CD4-positive, alpha-beta T cell treated with Interleukin-12 subunit alpha and Interleukin-12 subunit beta, for 1 hour (primary cell): Measurements from ENCODE around the gene INAFM1.
"Not testable (repeated sequence)": the region's sequence is repeated elsewhere in the genome, so short reads cannot be mapped to it uniquely, and the experiment has no call there.

ENCODE experiments used
- DNase-seq: peaks from one replicate; pipeline ENCODE4 v3.0.0-alpha.2; 2020

Gene INAFM1

DNA sequence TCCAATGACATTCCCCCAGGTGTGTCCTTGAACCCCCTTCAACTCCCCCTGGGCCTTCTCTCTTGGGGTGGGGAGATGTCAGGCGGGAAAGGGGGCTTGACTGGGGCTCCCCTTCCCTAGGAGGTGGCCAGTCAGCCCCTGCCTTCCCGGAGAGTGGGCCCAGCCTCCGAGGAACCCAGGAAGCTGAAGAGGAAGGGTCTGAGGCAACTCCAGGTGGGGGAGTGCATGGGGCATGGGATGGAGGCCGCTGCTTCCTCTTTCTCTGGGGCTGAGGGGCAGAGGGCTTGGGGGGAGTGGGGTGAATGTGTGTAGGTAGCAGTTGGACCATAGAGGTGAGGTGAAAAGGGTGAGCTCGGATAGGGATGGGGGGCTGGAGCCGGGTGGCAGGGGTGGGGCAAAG, 2.7 kb upstream of the INAFM1 start:
- DNase-seq, result no peak

DNA sequence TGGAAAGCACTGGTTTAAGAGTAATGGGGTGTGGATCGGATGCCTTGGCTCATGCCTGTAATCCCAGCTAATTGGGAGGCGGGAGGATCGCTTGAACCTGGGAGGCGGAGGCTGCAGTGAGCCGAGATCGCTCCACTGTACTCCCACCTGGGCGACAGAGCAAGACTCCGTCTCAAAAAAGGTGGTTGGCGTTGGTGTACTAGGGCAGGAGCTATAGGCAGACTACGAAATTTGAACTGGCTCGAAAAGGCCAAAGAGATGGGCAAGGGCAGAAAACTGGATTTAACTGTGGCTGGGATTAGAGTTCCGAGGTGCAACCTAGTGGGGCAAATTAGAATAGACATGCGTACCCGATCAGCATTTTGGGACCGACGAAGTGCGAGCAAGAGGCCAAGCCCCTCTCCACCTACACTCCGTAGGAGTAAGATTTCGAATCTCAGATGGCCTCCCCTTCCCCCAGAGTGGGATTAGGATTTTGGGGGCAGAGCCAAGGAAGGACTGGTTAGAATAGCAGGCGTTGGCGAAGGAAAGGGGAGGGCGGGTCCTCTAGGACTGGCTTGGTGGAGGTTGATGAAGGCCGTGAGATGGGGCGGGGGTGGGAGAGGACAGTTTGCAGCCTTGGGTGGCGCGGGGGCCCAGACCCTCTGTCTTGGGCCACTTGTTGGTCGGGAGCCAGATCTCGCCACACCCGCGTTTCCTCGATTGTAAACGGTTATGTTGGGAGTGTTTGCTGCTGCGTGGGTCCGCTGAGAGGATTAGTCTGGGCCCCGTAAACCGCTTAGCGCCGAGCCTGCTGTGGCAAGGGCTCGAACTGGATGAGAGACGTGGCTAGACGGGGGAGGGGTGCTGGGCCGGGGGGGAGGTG, 2.0 kb upstream of the INAFM1 start:
- DNase-seq, result no peak

DNA sequence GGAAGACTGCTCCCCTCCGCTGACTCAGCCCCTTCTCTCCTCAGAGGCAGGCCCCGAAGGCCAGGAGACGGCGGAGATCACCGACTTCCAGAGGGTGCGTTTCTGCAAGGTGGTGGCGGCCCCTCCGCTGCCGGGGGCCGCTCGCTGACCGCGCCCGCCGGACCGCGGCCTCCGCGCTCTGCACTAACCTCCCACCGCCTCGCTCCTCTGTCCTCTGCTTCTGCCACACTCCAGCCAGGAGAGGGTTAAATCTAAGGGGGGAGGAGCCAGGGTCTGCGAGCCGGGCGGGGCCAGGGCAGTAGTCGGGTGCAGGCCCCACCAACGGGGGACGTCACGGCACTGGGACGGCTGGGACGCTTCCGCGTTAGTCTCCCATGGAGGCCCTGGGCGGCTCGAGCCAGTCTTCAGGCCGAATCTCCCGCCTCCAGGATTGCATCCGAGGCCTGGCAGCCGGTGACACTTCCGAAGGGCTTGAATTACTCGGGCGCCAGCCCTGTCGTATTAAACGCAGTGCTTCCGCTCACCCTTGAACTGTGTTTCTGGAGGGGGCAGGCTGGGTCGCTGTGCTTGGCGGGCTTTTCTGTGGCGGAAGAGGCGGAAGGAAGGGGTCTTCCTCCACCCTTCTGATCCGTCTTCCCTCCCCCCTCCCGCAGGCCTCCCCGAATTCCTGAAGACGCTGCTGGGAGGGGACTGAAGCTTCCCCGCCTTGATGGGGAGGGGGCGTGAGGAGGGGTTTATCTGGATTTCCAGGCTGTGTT, 1.2 kb upstream of the INAFM1 start:
- DNase-seq, result peak; percentile 92

DNA sequence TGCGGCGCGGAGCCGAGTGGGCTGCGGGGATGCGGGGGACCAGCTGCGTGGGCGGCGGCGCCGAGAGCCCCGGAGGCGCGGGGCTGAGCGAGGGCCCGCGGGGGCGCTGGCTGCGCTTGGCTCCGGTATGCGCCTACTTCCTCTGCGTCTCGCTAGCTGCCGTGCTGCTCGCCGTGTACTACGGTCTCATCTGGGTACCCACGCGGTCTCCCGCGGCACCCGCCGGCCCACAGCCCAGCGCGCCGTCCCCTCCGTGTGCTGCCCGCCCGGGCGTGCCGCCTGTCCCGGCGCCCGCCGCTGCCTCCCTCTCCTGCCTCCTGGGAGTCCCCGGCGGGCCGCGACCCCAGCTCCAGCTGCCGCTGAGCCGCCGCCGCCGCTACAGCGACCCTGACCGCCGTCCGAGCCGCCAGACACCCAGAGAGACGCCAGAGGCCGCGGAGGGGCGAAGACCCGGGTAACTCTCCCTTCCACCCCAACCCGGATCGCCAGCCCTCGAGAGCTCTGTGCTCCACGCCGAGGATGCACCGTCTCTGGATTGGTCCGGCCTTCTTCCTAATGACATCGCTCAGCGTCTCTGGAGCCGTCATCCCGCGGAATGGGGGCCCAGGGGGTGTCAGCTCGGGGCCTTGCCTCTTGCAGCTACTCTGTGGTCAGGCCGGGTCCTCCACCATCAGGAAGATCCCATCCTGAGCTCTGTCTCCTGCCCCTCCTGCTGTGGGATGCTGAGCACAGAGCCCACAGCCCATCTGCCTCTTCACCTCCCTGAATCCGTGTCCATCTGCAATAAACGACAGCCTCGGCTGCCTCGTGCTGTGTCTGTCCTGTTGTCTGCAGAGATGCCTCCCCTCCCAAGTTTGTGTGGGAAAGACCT, 441 bp downstream of the INAFM1 start:
- no peak for DNase-seq

DNA sequence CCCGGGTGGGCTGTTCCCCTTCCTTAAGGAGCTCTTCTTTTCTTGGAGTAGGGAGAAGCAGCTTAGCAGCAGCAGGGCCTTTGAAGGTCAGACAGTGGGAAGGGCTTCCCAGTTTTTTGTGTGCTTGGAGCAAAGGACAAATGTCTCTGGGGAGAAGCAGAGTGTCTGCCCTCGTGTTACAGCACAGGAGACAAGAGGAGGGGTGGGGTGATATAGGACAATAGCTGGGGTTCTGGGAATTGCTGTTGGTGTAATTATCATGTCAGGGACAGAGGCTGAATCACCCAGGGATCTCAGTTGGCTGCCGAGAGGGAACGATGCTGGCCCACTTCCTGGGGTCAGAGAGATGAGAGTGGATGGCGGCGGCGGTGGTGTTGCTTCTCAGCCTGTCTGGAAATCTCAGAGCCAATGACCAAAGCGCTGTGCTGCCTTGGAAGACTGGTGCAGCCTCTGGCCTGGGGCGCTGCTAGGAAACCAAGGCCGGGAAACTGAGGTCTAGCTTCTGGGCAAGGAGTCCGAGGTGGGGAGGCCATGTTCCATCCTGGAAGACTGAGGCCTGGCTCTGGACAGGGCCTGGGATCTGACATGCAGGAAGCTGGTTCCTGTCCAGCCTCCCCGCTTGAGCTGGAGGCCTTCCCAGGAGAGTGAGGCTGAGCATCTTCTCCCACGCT, 1.2 kb downstream of the INAFM1 start:
- no peak for DNase-seq

DNA sequence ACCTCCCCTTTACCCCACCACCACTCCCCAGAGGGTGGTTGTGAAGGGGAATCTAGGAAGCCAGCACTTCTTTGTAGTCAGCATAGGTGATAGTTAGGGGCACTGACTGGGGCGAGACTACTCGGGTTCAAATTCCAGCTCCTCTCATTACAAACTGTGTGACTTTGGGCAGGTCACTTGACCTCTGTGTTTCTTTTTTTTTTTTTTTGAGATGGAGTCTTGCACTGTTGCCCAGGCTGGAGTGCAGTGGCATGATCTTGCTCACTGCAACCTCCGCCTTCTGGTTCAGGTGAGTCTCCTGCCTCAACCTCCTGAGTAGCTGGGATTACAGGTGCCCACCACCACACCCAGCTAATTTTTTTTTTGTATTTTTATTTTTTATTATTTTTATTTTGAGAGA, 1.8 kb downstream of the INAFM1 start:
- DNase-seq, result not testable (repeated sequence)

DNA sequence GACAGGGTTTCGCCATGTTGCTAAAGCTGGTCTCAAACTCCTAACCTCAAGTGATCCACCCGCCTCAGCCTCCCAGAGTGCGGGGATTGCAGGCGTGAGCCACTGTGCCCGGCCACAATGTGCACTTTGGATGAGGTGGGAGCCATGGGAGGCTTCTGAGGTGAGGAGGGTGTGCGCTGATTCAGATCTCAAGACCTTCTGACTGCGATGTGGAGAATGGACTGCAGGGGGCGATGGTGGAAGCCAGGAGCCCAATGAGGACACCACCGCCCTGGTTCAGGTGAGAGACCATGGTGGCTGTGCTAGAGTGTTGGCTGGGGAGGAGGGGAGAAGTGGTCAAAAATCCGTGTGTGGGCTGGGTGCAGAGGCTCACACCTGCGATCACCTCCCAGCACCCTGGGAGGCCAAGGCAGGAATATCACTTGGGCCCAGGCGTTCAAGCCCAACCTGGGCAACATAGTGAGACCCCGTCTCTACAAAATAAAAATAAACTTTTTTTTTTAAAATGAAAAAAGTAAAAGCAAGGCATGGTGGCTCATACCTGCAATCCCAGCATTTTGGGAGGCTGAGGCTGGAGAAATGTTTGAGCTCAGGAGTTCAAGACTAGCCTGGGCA, 5.6 kb downstream of the INAFM1 start:
- peak; percentile 55 for DNase-seq

DNA sequence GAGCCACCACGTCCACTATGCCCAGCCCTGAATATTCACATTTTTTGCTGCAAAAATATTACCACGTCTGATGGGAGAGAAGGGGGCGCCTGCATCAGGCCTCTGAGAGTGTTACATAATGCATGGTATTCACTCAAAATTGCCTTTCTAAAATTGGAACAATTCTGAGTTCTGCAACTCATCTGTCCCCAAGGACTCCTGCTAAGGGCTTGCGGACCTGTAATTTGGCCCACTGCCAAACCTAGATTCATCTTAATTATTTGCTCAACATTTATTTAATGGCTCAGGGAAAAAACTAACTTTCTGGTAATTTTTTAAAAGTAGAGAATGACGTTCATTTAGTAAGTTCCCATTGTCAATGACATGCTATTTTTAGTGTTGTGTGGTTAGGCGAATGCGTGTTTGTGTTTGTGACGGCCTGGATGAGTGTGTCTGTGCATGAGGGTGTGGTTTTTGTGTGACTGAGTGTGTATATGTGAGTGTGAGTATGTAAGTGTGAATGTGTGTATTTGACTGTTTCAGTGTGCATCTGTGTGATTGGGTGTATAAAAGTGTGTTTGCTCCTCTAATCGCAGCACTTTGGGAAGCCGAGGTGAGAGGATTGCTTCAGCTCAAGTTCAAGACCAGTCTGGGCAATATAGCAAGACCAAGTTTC, 8.8 kb downstream of the INAFM1 start:
- DNase-seq, result no peak

DNA sequence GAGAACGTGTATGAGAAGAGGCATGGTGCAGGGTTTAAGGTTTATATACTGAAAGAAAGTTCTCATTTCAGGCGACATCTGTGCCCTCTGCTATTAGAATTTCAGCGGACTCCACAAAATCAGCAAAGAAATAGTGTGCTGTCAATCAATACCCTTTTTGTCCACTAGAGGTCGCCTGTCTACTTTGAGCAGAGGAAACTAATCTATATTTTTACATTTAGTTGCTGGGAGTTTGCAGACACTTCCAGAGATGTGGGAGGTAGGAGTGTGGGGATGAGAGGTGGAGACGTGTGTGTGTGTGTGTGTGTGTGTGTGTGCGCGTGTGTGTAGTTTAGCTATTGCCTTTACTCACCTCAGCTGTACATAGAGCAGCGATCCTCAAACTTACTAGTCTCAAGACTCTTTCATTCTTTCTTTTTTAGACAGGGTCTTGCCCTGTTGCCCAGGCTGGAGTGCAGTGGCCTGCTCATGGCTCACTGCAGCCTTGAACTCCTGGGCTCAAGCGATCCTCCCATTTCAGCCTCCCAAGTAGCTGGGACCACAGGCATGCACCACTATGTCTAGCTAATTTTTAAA, 9.7 kb downstream of the INAFM1 start:
- DNase-seq, result peak; percentile 72

DNA sequence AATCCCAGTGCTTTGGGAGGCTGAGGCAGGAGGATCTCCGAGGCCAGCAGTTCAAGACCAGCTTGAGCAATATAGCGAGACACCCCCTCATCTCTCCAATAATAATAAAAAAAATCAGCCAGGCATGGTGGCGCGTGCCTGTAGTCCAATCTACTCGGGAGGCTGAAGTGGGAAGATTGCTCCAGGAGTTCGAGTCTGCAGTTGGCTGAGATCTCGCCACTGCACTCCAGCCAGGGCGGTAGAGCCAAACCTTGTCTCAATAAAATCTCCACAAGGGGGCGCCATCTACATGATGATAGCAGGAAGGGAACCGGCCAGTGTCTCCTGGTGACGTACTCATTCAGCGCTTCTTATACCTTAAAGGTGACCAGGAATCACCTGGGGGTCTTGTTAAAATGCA, 21.4 kb downstream of the INAFM1 start:
- DNase-seq, result peak; percentile 87

DNA sequence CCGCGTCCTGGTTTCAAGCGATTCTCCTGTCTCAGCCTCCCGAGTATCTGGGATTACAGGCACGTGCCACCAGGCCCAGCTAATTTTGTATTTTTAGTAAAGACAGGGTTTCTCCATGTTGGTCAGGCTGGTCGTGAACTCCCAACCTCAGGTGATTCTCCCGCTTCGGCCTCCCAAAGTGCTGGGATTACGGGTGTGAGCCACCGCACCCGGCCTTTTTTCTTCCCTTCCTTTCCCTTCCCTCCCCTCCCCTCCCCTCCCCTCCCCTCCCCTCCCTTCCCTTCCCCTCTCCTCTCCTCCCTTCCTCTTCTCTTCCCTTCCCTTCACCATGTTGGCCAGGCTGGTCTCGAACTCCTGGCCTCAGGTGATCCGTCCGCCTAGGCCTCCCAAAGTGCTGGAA, 26.2 kb downstream of the INAFM1 start:
- DNase-seq, result not testable (repeated sequence)

DNA sequence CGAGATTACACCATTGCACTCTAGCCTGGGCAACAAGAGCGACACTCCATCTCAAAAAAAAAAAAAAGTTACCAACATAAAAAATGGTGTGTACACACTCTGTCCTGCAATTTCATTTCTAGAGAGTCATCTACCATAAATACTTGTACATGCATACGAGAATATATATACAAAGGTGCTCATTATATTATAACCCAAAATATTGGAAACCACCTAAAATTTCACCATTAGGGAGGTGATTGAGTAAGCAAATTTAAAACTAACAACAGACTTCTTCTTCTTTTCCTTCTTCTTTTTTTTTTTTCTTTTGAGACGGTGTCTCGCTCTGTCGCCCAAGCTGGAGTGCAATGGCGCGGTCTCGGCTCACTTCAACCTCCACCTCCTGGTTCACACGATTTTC, 27.6 kb downstream of the INAFM1 start:
- DNase-seq, result no peak

DNA sequence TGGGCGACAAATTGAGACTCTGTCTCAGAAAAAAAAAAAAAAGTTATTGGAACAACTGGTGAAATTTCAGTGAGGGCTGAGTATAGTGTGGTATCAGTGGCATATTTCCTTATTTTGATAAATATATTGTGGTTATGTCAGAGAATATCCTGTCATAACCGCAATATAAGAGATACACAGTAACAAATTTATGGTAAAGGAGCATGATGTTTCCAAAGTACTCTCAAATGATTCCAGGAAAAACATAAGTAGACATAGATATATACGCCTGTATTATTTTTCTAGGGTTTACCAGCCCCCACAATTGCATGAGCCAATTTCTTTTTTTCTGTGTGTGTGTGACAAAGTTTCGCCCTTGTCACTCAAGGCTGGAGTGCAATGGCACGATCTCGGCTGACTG, 29.3 kb downstream of the INAFM1 start:
- no peak for DNase-seq

DNA sequence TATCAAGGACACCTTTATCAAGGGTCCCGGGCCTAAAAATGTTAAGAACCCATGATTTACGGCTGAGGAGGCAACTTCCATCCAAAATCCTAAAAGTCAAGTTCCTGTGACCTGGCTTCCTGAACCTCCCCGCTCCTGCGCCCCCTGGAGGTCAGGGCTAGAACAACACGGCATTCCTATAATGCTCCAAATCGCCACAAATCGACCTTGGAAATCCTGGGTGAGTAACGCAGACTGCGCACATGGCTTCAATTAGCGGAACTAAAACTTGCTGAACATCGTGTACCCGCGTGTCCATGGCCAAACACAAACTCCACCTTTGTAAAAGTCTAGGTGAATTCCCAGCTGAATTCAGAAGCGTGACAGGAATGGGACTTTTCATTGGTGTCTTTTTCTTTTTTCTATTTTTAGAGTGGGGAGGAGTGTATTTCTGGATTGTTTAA, 30.6 kb downstream of the INAFM1 start:
- peak; percentile 55 for DNase-seq

DNA sequence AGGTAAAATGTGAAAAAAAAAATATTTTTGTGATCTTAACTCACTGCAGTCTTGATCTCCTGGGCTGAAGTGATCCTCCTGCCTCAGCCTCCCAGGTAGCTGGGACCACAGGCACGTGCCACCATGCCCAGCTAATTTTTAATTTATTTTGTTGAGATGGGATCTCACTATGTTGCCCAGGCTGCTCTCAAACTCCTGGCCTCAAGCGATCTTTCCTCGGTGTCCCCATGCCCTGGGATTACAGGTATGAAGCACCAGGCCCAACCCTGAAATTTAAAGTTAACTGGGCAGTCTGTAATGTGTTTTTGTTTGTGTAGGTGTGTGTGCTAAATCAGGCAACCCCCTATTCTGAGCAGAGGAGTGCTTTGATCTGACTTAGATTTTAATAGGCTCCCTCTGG, 31.6 kb downstream of the INAFM1 start:
- no peak for DNase-seq

DNA sequence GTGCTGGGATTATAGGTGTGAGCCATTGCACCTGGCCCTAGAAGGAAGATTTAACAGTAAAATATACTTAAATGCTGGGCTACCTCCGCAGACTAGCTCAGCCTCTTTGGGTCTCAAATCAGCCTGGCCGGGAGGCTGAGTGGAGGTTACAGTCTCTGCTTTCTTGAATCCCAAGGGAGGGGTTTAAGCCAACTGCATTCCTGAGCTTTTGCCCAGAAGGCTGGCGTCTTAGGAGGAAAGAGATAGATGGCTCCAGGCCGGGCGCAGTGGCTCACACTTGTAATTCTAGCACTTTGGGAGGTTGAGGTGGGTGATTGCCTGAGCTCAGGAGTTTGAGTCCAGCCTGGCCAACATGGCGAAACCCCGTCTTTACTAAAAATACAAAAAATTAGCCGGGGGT, 34.4 kb downstream of the INAFM1 start:
- DNase-seq, result no peak

DNA sequence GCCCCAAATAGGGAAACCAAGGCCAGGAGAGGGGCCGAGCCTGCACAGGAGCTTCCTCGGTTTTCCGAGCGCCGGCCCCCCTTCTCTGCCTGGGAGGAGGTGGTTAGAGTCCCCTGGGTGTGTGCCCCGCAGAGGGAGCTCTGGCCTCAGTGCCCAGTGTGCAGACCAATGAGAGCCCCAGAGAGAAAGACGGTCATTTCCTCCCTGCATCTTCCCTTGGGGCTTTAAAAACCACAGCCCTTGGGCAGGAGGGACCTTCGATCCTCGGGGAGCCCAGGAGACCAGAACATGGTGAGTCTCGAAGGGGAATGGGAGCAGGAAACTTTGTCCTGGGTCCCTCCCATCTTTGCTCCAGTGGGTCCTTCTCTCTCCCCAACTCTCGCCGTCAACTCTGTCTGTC, 34.9 kb downstream of the INAFM1 start, which contains the start of gene C5AR1:
Gene C5AR1, plus strand, starts transcription at position 254 of the 400 bp plus-strand sequence. Its CDS starts 35 bp downstream, at position 289.
- DNase-seq, result no peak

DNA sequence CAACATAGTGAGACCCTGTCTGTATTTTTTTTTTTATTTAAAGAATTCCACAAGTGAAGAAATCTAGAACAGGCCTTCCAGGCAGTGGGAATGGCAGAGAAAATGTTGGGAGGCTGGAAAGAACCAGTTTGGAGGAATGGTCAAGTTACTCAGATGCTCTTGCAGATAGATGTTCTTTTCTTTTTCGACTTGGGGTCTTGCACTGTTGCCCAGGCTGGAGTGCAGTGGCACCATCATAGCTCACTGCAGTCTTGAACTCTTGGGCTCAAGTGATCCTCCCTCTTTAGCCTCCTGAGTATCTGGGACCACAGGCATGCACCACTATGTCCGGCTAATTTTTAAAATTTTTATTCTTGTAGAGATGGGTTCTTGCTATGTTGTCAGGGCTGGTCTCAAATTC, 35.6 kb downstream of the INAFM1 start:
- no peak for DNase-seq

DNA sequence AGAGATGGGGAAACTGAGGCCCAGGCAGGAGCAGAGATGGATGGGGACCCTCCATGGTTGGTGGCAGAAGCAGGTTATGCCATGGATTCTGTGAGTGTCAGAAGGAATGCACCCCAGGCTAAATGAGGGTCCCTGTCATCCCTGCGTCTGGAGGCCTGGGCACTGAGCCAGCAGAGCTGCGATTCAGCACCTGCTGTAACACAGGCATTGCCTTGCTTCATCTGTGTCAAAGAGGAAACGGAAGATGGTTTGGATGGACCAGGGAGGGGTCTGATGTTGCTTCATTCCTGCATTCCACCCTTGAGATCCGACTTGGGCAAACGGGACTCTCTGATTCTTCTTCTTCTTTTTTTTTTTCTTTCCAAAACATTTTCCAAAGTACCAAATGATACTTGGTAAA, 36.1 kb downstream of the INAFM1 start:
- DNase-seq, result no peak

DNA sequence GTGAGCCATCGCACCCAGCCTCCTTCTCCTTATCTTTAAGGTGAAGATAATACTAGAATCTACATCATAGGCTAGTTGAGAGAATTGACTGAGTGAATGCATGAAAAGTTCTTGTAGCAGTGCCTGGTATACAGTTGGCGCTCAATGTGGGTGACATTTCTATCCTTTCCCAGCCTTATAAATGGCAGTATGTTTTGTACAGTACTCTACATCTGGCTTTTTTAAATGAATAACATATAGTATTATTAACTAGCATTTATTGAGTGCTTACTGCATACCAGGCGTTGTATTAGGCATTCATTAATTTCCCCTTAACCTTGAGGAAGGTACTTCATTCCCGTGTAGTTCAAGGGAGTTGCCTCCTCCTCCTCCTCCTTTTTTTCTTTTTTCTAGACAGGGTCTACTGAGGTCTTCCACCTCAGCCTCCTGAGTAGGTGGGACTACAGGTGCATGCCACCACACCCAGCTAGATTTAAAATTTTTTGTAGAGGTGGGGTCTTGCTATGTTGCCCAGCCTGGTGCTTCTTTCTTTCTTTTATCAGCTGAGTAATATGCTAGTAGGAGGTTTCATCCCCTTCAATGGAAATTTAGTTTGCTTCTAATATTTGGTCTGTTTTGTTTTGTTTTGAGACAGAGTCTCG, 37.8 kb downstream of the INAFM1 start:
- DNase-seq, result no peak
